ENCODE measurements around the gene ANKS1B.
"Not testable (repeated sequence)": the region's sequence is repeated elsewhere in the genome, so short reads cannot be mapped to it uniquely, and the experiment has no call there.

The ANKS1B gene

GRCh38 chr12:99249543-99249942, 735.2 kb downstream of the ANKS1B start:
- no peak overlapping the region for H3K4me3 Mint-ChIP-seq
- H3K27ac Mint-ChIP-seq: no peak overlapping the region
- no peaks in the 10 kb centered on the region for H3K4me1 Mint-ChIP-seq
- no peaks in the 10 kb centered on the region for H3K27me3 Mint-ChIP-seq (ENCODE audit: low read depth)
- no peaks in the 10 kb centered on the region for H3K36me3 Mint-ChIP-seq (ENCODE audit: low read depth)
- TF ChIP-seq, protein P1, sequence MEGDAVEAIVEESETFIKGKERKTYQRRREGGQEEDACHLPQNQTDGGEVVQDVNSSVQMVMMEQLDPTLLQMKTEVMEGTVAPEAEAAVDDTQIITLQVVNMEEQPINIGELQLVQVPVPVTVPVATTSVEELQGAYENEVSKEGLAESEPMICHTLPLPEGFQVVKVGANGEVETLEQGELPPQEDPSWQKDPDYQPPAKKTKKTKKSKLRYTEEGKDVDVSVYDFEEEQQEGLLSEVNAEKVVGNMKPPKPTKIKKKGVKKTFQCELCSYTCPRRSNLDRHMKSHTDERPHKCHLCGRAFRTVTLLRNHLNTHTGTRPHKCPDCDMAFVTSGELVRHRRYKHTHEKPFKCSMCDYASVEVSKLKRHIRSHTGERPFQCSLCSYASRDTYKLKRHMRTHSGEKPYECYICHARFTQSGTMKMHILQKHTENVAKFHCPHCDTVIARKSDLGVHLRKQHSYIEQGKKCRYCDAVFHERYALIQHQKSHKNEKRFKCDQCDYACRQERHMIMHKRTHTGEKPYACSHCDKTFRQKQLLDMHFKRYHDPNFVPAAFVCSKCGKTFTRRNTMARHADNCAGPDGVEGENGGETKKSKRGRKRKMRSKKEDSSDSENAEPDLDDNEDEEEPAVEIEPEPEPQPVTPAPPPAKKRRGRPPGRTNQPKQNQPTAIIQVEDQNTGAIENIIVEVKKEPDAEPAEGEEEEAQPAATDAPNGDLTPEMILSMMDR (IDR thresholded peaks at IDR 0.05; ENCODE audit: unreplicated experiment in 3 of 3): no peak
- H3K9me3 Mint-ChIP-seq: no peaks in the 10 kb centered on the region

- H3K27me3 Mint-ChIP-seq (ENCODE audit: low read depth); H3K4me1 Mint-ChIP-seq; H3K4me3 Mint-ChIP-seq; H3K36me3 Mint-ChIP-seq (ENCODE audit: low read depth): not testable (repeated sequence)
- peaks cover 41% of the 10 kb centered on the region for H3K9me3 Mint-ChIP-seq
- peak overlapping the region in 1 of 3 experiments; percentile 28 for H3K27ac Mint-ChIP-seq
Observed at GRCh38 chr12:99237907-99238538, 746.7 kb downstream of the ANKS1B start.

DNA sequence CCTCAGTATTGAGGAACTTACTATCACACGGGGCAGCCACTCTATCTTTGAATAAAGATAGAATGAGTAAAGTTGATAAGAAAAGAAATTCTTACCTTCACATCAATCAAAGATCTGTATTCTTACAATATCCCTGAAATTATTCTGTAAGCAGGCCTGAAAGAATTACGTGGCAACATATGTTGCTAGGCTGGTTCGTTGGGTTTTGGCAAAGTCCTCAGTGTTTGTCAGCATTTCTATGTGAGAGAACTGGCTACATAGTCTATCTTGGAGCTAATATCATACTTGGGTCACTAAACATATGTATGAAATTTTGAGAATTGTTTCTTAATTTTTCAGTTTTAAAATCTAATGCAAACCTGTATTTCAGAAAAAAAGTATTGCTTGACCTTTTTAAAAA, 749.4 kb downstream of the ANKS1B start:
- Mint-ChIP-seq H3K36me3 (ENCODE audit: low read depth) (peaks cover 5% of the 10 kb centered on the region), H3K27ac (no peak overlapping the region), H3K9me3 (peaks cover 22% of the 10 kb centered on the region), H3K27me3 (ENCODE audit: low read depth) (no peaks in the 10 kb centered on the region), H3K4me3 (no peak overlapping the region), H3K4me1 (peaks cover 4% of the 10 kb centered on the region)
- TF ChIP-seq, protein P1 (IDR thresholded peaks at IDR 0.05; ENCODE audit: unreplicated experiment in 3 of 3): no peak

GRCh38 chr12:99234702-99235101, 750.0 kb downstream of the ANKS1B start:
- Mint-ChIP-seq H3K9me3 (peaks cover 20% of the 10 kb centered on the region), H3K4me1 (peaks cover 4% of the 10 kb centered on the region), H3K27me3 (ENCODE audit: low read depth) (no peaks in the 10 kb centered on the region), H3K36me3 (ENCODE audit: low read depth) (peaks cover 5% of the 10 kb centered on the region), H3K4me3 (no peak overlapping the region), H3K27ac (no peak overlapping the region)
- TF ChIP-seq, protein P1 (IDR thresholded peaks at IDR 0.05; ENCODE audit: unreplicated experiment in 3 of 3): no peak

DNA sequence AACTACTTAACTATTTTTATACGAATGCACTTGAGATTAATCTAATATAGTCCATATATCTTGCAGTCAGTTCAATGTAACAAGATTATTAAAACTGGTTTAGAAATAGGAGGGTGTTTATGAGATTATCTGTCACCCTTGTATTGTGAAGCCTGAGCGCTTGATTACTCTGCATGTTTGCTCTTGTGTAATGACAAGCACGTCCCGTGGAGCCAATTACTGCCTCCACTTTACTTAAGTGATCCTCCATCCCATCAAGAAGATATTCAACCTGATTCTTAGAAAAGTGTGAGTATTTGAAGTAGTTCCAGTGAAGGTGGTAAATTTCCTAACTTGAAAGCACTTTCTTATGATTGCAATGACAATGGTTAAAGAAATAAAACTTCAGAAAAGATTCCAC, 752.4 kb downstream of the ANKS1B start:
- H3K4me1 Mint-ChIP-seq: peaks cover 7% of the 10 kb centered on the region
- no peak overlapping the region for H3K4me3 Mint-ChIP-seq
- no peaks in the 10 kb centered on the region for H3K27me3 Mint-ChIP-seq (ENCODE audit: low read depth)
- H3K9me3 Mint-ChIP-seq: peaks cover 8% of the 10 kb centered on the region
- H3K27ac Mint-ChIP-seq: no peak overlapping the region
- H3K36me3 Mint-ChIP-seq (ENCODE audit: low read depth): no peaks in the 10 kb centered on the region
- TF ChIP-seq, protein P1 (IDR thresholded peaks at IDR 0.05; ENCODE audit: unreplicated experiment in 3 of 3): no peak

DNA sequence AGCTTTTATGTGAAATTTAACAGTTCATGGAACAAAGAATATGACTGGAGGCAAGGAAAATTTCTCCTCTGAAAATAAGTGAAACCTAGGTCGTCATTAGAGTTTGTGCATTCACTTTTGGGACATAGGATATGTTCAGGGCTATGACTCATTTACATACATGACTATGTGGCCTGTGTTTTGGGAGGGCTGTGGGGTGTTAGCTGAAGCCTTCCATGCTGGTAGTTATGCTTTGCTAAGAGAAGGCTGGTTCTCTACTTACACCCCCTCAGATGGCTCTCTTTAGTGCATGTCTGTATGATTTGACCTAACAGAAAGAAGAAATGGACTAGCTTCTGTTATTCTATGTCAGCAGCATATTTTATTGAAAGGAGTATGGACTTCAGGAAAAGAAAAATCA, 753.7 kb downstream of the ANKS1B start:
- Mint-ChIP-seq H3K27me3 (ENCODE audit: low read depth) (no peaks in the 10 kb centered on the region), H3K36me3 (ENCODE audit: low read depth) (no peaks in the 10 kb centered on the region), H3K27ac (no peak overlapping the region), H3K9me3 (peaks cover under 1% of the 10 kb centered on the region), H3K4me1 (peaks cover 7% of the 10 kb centered on the region), H3K4me3 (no peak overlapping the region)
- TF ChIP-seq, protein P1 (IDR thresholded peaks at IDR 0.05; ENCODE audit: unreplicated experiment in 3 of 3): no peak
